DMS114 treated with DMSO at 0.1 percent for 48 hours (cell line): Measurements from ENCODE around the gene SYT1.
A peak's percentile ranks its signal among the peaks of the same experiment; 100 is the strongest.

Experiments
- DNase-seq: peaks from one replicate; lab custom pipeline; 2025; ENCODE audit not compliant: unreplicated experiment; lab: John Stamatoyannopoulos, UW

The SYT1 gene

GRCh38 chr12:79329933-79330332 lies 465.4 kb downstream of the SYT1 start:
- no peak for DNase-seq

- no peak for DNase-seq
Observed at GRCh38 chr12:79331870-79332269, 467.3 kb downstream of the SYT1 start.

- no peak for DNase-seq
Observed at GRCh38 chr12:79333144-79333543, 468.6 kb downstream of the SYT1 start.

GRCh38 chr12:79337662-79338290 lies 473.2 kb downstream of the SYT1 start:
- no peak for DNase-seq

GRCh38 chr12:79344855-79345847 lies 480.6 kb downstream of the SYT1 start:
- DNase-seq, result peak; percentile 16

- DNase-seq, result no peak
Observed at GRCh38 chr12:79347866-79348265, 483.3 kb downstream of the SYT1 start.

GRCh38 chr12:79351251-79351650 lies 486.7 kb downstream of the SYT1 start:
- DNase-seq, result no peak

- DNase-seq, result no peak
Observed at GRCh38 chr12:79356216-79356615, 491.6 kb downstream of the SYT1 start.

- no peak for DNase-seq
Observed at GRCh38 chr12:79357048-79357447, 492.5 kb downstream of the SYT1 start.

- DNase-seq, result no peak
Observed at GRCh38 chr12:79358716-79359300, 494.2 kb downstream of the SYT1 start.

- no peak for DNase-seq
Observed at GRCh38 chr12:79360286-79360685, 495.7 kb downstream of the SYT1 start.

- DNase-seq, result no peak
Observed at GRCh38 chr12:79360936-79361335, 496.4 kb downstream of the SYT1 start.

- DNase-seq, result no peak
Observed at GRCh38 chr12:79364197-79364596, 499.6 kb downstream of the SYT1 start.

GRCh38 chr12:79366374-79366773 lies 501.8 kb downstream of the SYT1 start:
- DNase-seq, result no peak

- DNase-seq, result no peak
Observed at GRCh38 chr12:79367032-79367589, 502.5 kb downstream of the SYT1 start.

- no peak for DNase-seq
Observed at GRCh38 chr12:79370021-79370420, 505.4 kb downstream of the SYT1 start.

- DNase-seq, result no peak
Observed at GRCh38 chr12:79371226-79371625, 506.7 kb downstream of the SYT1 start.

- peak; percentile 5 for DNase-seq
Observed at GRCh38 chr12:79373896-79374499, 509.4 kb downstream of the SYT1 start.

GRCh38 chr12:79374545-79374944 lies 510.0 kb downstream of the SYT1 start:
- DNase-seq, result no peak

GRCh38 chr12:79375050-79375449 lies 510.5 kb downstream of the SYT1 start:
- DNase-seq, result no peak

GRCh38 chr12:79378496-79378895 lies 513.9 kb downstream of the SYT1 start:
- DNase-seq, result no peak
